ENCODE measurements around the gene SCARF1.

SCARF1 gene

GRCh38 chr17:1606352-1606985, 39.1 kb downstream of the SCARF1 start:
- DNase-seq (ENCODE audit: low read depth): no peak
- no peak overlapping the region for H3K4me3 ChIP-seq (ENCODE audit: low read depth, low read length)

GRCh38 chr17:1605681-1606351, 39.7 kb downstream of the SCARF1 start:
- no peak overlapping the region for H3K4me3 ChIP-seq (ENCODE audit: low read depth, low read length)
- DNase-seq (ENCODE audit: low read depth): no peak

- no peak overlapping the region for H3K4me3 ChIP-seq (ENCODE audit: low read depth, low read length)
- no peak for DNase-seq (ENCODE audit: low read depth)
Measured at GRCh38 chr17:1604831-1605528, 40.6 kb downstream of the SCARF1 start.

GRCh38 chr17:1601571-1601970, 44.0 kb downstream of the SCARF1 start:
- H3K4me3 ChIP-seq (ENCODE audit: low read depth, low read length): no peak overlapping the region
- no peak for DNase-seq (ENCODE audit: low read depth)

- no peak overlapping the region for H3K4me3 ChIP-seq (ENCODE audit: low read depth, low read length)
- no peak for DNase-seq (ENCODE audit: low read depth)
Measured at GRCh38 chr17:1598399-1599095, 47.0 kb downstream of the SCARF1 start.

- H3K4me3 ChIP-seq (ENCODE audit: low read depth, low read length): no peak overlapping the region
- DNase-seq (ENCODE audit: low read depth): no peak
Measured at GRCh38 chr17:1597861-1598342, 47.6 kb downstream of the SCARF1 start.

- DNase-seq (ENCODE audit: low read depth): no peak
- no peak overlapping the region for H3K4me3 ChIP-seq (ENCODE audit: low read depth, low read length)
Measured at GRCh38 chr17:1593630-1593931, 52.0 kb downstream of the SCARF1 start.

GRCh38 chr17:1592751-1593629, 52.5 kb downstream of the SCARF1 start:
- no peak for DNase-seq (ENCODE audit: low read depth)
- H3K4me3 ChIP-seq (ENCODE audit: low read depth, low read length): no peak overlapping the region

GRCh38 chr17:1591474-1592090, 54.0 kb downstream of the SCARF1 start:
- no peak for DNase-seq (ENCODE audit: low read depth)
- H3K4me3 ChIP-seq (ENCODE audit: low read depth, low read length): no peak overlapping the region

- no peak overlapping the region for H3K4me3 ChIP-seq (ENCODE audit: low read depth, low read length)
- DNase-seq (ENCODE audit: low read depth): no peak
Measured at GRCh38 chr17:1590747-1591473, 54.6 kb downstream of the SCARF1 start.

- DNase-seq (ENCODE audit: low read depth): no peak
- no peak overlapping the region for H3K4me3 ChIP-seq (ENCODE audit: low read depth, low read length)
Measured at GRCh38 chr17:1590029-1590746, 55.3 kb downstream of the SCARF1 start.

GRCh38 chr17:1588821-1589585, 56.5 kb downstream of the SCARF1 start:
- H3K4me3 ChIP-seq (ENCODE audit: low read depth, low read length): no peak overlapping the region
- no peak for DNase-seq (ENCODE audit: low read depth)

GRCh38 chr17:1584167-1584566, 61.4 kb downstream of the SCARF1 start:
- DNase-seq (ENCODE audit: low read depth): no peak

More at GRCh38 chr17:1584167-1584566, 61.4 kb downstream of the SCARF1 start:
- no peak overlapping the region for H3K4me3 ChIP-seq (ENCODE audit: low read depth, low read length)
